Effector CD4-positive, alpha-beta T cell (primary cell): ENCODE results near the gene CD14.
"Not testable (repeated sequence)": the region's sequence is repeated elsewhere in the genome, so short reads cannot be mapped to it uniquely, and the experiment has no call there.

Source experiments
- DNase-seq: peaks from one replicate; pipeline ENCODE4 v3.0.0-alpha.2; 2020

Gene CD14

GRCh38 chr5:140593070-140593469, 39.9 kb downstream of the CD14 start:
- not testable (repeated sequence) for DNase-seq

GRCh38 chr5:140591747-140592372, 41.1 kb downstream of the CD14 start:
- DNase-seq = no peak

- DNase-seq = no peak
Measured at GRCh38 chr5:140590861-140591260, 42.1 kb downstream of the CD14 start.

GRCh38 chr5:140588311-140589070, 44.5 kb downstream of the CD14 start:
- no peak for DNase-seq

- no peak for DNase-seq
Measured at GRCh38 chr5:140587495-140587894, 45.5 kb downstream of the CD14 start.
